ENCODE data around the gene TECPR2. TPM values are rescaled to one million over a fixed set of nuclear protein-coding genes. Genes with fewer than 3 reads are reported as not detected.

Gene TECPR2
- total and polyA plus RNA-seq, 2 of the 13 experiments (the other 11 are each of a cell fraction or from before 2014, with no cell fraction given) = 3.5 to 5.7 TPM

GRCh38 chr14:102508774-102509745 is 146.3 kb downstream of the TECPR2 start (continued):
- TF ChIP-seq ZBTB26 (CRISPR knock-in tag; IDR thresholded peaks at IDR 0.05; ENCODE audit: borderline replicate concordance) = no peak
- no peak for TF ChIP-seq SP1 (IDR thresholded peaks at IDR 0.05)
- TF ChIP-seq SP1 (CRISPR knock-in tag; IDR thresholded peaks at IDR 0.05) = no peak
- peak; percentile 53; the same call in 1 of the 2 replicates for TF ChIP-seq ARID4A (CRISPR knock-in tag; IDR thresholded peaks at IDR 0.05; ENCODE audit: borderline replicate concordance)
- no peak; the same call in none of the 2 replicates for TF ChIP-seq ZNF619 (CRISPR knock-in tag; IDR thresholded peaks at IDR 0.05)
- peak; percentile 26; the same call in 1 of the 2 replicates for TF ChIP-seq KDM5B (CRISPR knock-in tag; IDR thresholded peaks at IDR 0.05; ENCODE audit: borderline replicate concordance)
- 0 out of 2 replicates have a peak, but pooled peaks have one; percentile 5 for TF ChIP-seq ZZZ3 (CRISPR knock-in tag; IDR thresholded peaks at IDR 0.05; ENCODE audit: borderline replicate concordance)
- TF ChIP-seq E2F1 (CRISPR knock-in tag; IDR thresholded peaks at IDR 0.05) = no peak
- no peak for TF ChIP-seq MLLT10 (CRISPR knock-in tag; IDR thresholded peaks at IDR 0.05)
- no peak for TF ChIP-seq RARA (CRISPR knock-in tag; IDR thresholded peaks at IDR 0.05)
- TF ChIP-seq ZNF160 (CRISPR knock-in tag; IDR thresholded peaks at IDR 0.05) = no peak
- peak; percentile 54 for TF ChIP-seq AGO2 (optimal IDR thresholded peaks at IDR 0.05; ENCODE audit: low read depth, low read length)
- TF ChIP-seq GLI4 (CRISPR knock-in tag; IDR thresholded peaks at IDR 0.05; ENCODE audit: borderline replicate concordance) = peak; percentile 70; the same call in 1 of the 2 replicates
- TF ChIP-seq DMAP1 (CRISPR knock-in tag; IDR thresholded peaks at IDR 0.05) = peak; percentile 56; the same call in 1 of the 2 replicates
- TF ChIP-seq NFIB (CRISPR knock-in tag; IDR thresholded peaks at IDR 0.05; ENCODE audit: borderline replicate concordance) = no peak
- peak; percentile 51; the same call in 1 of the 2 replicates for TF ChIP-seq GMEB1 (CRISPR knock-in tag; IDR thresholded peaks at IDR 0.05; ENCODE audit: borderline replicate concordance)
- 0 out of 2 replicates have a peak, but pooled peaks have one; percentile 38 for TF ChIP-seq ZNF138 (CRISPR knock-in tag; IDR thresholded peaks at IDR 0.05; ENCODE audit: low read depth)
- 0 out of 2 replicates have a peak, but pooled peaks have one; percentile 22 for TF ChIP-seq SRY (CRISPR knock-in tag; IDR thresholded peaks at IDR 0.05)
- TF ChIP-seq MXI1 (IDR thresholded peaks at IDR 0.05; ENCODE audit: borderline replicate concordance, low read depth, low read length) = 0 out of 3 replicates have a peak, but pooled peaks have one; percentile 23
